GM04503 (cell line): ENCODE results near the gene STARD5.
A peak's percentile ranks its signal among the peaks of the same experiment; 100 is the strongest.

Source experiments
- DNase-seq: peaks from one replicate; pipeline ENCODE4 v3.0.0-alpha.2; 2012; ENCODE audit warnings: low read depth

Gene STARD5

GRCh38 chr15:81311752-81312464 is 12.0 kb downstream of the STARD5 start:
- DNase-seq: peak; percentile 44

GRCh38 chr15:81310480-81310879 is 13.5 kb downstream of the STARD5 start:
- DNase-seq: no peak

GRCh38 chr15:81309647-81310450 is 14.1 kb downstream of the STARD5 start:
- no peak for DNase-seq

GRCh38 chr15:81308260-81308659 is 15.7 kb downstream of the STARD5 start:
- DNase-seq: no peak

- DNase-seq: peak; percentile 49
Measured at GRCh38 chr15:81304226-81304625, 19.7 kb downstream of the STARD5 start.

GRCh38 chr15:81303244-81304225 is 20.4 kb downstream of the STARD5 start:
- DNase-seq: no peak

GRCh38 chr15:81302701-81303109 is 21.2 kb downstream of the STARD5 start:
- DNase-seq: no peak

- no peak for DNase-seq
Measured at GRCh38 chr15:81301815-81302399, 22.0 kb downstream of the STARD5 start.

GRCh38 chr15:81301385-81301784 is 22.6 kb downstream of the STARD5 start:
- no peak for DNase-seq

GRCh38 chr15:81299630-81300273 is 24.2 kb downstream of the STARD5 start:
- no peak for DNase-seq

- DNase-seq: no peak
Measured at GRCh38 chr15:81299156-81299555, 24.8 kb downstream of the STARD5 start.

GRCh38 chr15:81298611-81299010 is 25.3 kb downstream of the STARD5 start:
- DNase-seq: no peak

GRCh38 chr15:81297603-81298575 is 26.1 kb downstream of the STARD5 start:
- DNase-seq: no peak

- no peak for DNase-seq
Measured at GRCh38 chr15:81297147-81297572, 26.8 kb downstream of the STARD5 start.

GRCh38 chr15:81296673-81297072 is 27.3 kb downstream of the STARD5 start:
- DNase-seq: no peak

- DNase-seq: no peak
Measured at GRCh38 chr15:81296186-81296585, 27.8 kb downstream of the STARD5 start.

GRCh38 chr15:81295486-81296121 is 28.3 kb downstream of the STARD5 start:
- no peak for DNase-seq

GRCh38 chr15:81294516-81294880 is 29.4 kb downstream of the STARD5 start:
- DNase-seq: no peak

- DNase-seq: no peak
Measured at GRCh38 chr15:81293728-81294515, 30.0 kb downstream of the STARD5 start.
